NCI-H2196 (cell line): ENCODE data around the gene GPX4.
A peak's percentile ranks its signal among the peaks of the same experiment; 100 is the strongest.

Experiments used
- DNase-seq: peaks from one replicate; lab custom pipeline; 2025; ENCODE audit not compliant: unreplicated experiment; lab: John Stamatoyannopoulos, UW

Gene GPX4

DNA sequence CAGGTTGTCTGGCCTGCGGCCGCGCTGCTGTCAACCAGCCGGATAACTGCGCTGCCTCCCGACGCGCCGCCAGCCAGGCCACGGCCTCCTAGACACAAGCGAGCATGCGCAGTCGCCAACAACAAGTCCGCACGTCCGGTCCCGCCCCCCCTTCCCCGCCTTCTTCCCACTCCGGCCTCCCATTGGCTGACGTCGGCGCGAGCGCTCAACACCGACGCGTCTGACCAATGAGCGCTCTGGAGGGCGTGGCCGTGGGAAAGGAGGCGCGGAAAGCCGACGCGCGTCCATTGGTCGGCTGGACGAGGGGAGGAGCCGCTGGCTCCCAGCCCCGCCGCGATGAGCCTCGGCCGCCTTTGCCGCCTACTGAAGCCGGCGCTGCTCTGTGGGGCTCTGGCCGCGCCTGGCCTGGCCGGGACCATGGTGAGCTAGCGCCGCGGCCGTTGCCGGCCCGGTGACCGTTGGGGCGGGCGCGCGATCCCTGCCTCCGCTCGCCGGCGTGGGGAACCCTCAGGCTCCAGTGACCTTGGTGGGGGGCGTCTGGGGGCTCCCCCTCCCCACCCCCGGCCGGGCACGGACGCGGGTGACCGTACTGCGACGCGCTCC is at the start of gene GPX4:
Gene GPX4 (plus strand): TSS at position 287 of the 603 bp plus-strand sequence. CDS start 50 bp downstream, at position 337.
- peak; percentile 99 for DNase-seq

- DNase-seq: no peak
Observed at GRCh38 chr19:1054102-1055027, 49.4 kb upstream of the GPX4 start.

DNA sequence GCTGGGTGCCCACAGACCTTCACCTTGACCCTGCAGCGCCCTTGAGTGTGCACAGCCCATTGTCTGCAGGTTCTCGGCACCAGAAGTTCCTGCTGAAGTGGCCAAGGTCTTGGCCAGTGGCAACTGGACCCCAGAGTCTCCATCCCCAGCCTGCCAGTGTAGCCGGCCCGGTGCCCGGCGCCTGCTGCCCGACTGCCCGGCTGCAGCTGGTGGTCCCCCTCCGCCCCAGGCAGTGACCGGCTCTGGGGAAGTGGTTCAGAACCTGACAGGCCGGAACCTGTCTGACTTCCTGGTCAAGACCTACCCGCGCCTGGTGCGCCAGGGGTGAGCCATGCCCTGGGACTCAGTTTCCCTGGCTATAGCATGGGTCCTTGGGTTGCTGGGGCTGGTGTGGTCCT is 48.8 kb upstream of the GPX4 start:
- DNase-seq: no peak

DNA sequence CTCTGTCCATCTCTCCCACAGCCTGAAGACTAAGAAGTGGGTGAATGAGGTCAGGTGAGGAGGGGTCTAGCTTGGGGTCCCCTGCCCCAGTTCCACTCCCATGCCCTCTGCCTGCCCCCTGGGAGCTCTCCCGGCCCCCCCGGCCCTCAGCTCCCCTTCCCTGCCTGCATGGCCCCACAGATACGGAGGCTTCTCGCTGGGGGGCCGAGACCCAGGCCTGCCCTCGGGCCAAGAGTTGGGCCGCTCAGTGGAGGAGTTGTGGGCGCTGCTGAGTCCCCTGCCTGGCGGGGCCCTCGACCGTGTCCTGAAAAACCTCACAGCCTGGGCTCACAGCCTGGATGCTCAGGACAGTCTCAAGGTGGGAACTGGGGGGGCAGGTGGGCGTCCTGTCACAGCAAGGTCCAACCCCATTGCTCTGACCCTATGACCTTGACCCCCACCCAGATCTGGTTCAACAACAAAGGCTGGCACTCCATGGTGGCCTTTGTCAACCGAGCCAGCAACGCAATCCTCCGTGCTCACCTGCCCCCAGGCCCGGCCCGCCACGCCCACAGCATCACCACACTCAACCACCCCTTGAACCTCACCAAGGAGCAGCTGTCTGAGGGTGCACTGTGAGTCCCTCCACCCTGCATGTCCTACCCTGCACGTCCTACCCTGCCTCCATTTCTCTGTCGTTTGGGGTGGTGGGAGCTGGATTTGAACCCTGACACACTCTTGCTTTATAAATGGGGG is 47.7 kb upstream of the GPX4 start:
- DNase-seq: no peak

- peak; percentile 31 for DNase-seq
Observed at GRCh38 chr19:1057176-1057855, 46.5 kb upstream of the GPX4 start.

- no peak for DNase-seq
Observed at GRCh38 chr19:1058112-1058511, 45.7 kb upstream of the GPX4 start.

DNA sequence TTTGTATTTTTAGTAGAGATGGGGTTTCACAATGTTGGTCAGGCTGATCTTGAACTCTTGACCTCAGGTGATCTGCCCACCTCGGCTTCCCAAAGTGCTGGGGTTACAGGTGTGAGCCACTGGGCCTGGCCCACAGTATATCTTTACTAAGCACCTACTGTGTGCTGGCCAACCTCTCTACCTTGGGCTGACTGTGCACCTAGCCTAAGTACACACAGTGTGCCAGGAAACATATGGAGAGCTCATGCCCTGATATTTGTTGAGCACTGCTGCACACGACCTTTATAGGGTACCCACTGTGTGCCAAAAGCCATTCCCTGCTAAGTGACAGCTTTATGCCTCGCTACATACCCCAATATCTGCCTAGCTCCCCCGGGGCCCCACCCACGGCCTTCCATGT is 43.1 kb upstream of the GPX4 start:
- no peak for DNase-seq

GRCh38 chr19:1061987-1062386 is 41.8 kb upstream of the GPX4 start:
- no peak for DNase-seq

DNA sequence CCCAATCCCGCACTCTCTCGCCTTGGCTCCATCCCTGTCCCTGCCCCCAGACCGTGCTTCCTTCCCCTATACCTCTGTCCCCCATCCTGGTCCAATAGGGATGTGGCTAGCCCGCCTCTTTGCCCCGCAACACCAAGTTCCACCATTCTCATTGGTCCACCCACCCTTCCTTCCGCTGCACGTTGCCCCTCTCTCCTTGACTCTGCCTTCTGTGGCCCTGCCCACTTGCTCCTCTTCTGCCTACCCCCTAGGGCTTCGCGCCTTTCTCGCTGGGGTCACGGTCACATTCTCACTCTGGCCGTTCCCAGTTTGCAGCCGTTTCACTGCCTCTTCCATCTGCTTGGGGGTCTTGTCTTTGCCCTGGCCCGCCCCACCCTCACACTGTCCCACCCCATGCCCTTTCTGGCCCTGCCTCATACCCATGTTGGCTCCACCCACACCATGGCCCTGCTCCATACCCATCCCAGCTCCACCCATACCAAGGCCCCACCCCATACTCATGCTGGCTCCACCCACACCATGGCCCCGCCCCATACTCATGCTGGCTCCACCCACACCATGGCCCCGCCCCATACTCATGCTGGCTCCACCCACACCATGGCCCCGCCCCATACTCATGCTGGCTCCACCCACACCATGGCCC is 41.3 kb upstream of the GPX4 start:
- no peak for DNase-seq

DNA sequence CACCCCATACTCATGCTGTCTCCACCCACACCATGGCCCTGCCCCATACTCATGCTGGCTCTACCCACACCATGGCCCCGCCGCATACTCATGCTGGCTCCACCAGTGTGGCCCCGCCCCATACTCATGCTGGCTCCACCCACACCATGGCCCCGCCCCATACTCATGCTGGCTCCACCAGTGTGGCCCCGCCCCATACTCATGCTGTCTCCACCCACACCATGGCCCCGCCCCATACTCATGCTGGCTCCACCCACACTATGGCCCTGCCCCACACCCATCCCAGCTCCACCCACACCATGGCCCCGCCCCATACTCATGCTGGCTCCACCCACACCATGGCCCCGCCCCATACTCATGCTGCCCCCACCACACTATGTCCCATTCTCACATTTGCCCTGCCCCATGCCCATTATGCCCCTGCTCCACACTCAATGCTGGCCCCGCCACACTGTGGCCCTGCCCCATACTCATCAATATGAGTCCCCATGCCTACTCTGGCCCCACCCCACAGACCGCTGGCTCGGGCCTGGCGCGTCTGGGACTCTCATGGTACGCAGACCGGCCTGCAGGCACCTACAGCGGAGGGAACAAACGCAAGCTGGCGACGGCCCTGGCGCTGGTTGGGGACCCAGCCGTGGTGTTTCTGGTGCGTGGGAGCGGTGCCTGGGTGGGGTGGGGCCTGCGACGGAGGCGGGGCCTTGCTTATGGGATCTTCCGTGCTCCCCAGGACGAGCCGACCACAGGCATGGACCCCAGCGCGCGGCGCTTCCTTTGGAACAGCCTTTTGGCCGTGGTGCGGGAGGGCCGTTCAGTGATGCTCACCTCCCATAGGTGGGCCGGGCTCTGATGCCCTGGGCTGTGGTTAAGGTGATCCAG is 40.5 kb upstream of the GPX4 start:
- DNase-seq: no peak

GRCh38 chr19:1063909-1064660 is 39.7 kb upstream of the GPX4 start:
- no peak for DNase-seq

DNA sequence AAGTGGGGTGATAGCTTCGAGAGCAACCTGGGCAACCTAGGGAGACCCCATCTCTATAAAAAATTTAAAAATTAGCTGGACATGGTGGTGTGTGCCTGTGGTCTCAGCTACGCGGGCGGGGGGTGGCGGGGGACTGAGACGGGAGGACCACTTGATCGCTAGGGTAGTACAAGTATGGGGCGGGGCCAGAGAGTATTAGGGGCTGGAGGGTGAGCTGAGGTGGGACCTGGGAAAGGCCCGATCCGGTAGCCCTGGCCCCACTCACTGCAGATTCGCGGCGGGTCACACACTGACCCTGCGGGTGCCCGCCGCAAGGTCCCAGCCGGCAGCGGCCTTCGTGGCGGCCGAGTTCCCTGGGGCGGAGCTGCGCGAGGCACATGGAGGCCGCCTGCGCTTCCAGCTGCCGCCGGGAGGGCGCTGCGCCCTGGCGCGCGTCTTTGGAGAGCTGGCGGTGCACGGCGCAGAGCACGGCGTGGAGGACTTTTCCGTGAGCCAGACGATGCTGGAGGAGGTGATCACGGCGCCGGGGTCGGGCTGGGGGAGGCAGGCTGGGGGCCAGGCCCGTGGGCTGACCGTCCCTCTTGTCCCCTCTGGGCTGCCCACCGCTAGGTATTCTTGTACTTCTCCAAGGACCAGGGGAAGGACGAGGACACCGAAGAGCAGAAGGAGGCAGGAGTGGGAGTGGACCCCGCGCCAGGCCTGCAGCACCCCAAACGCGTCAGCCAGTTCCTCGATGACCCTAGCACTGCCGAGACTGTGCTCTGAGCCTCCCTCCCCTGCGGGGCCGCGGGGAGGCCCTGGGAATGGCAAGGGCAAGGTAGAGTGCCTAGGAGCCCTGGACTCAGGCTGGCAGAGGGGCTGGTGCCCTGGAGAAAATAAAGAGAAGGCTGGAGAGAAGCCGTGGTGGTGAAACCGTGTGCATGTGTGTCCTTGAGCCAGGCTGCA is 38.9 kb upstream of the GPX4 start:
- DNase-seq: peak; percentile 69

GRCh38 chr19:1065606-1066109 is 38.1 kb upstream of the GPX4 start:
- DNase-seq: no peak

DNA sequence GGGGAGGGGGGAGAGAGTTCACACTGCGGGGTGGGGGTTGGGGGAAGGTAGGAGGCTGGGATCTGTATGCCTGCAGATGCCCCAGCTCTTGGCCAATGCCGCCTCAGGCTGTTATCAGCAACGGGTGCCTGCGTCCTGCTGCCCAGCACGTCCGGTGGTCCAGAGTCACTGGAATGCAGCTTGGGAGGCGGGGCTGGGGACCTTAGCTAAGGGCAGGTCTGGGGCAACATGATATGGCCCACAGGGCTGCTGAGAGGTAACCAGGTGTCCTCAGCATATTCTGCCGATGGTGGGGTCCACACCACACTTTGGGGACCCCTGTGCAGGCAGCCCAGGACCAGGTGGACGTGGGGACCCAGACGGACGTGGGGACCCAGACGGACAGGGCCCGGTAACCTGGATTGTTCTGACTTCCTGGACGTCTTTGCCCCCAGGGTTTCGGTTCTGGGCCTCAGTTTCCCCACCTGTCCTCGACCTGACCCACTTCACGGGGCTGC is 37.5 kb upstream of the GPX4 start:
- no peak for DNase-seq

DNA sequence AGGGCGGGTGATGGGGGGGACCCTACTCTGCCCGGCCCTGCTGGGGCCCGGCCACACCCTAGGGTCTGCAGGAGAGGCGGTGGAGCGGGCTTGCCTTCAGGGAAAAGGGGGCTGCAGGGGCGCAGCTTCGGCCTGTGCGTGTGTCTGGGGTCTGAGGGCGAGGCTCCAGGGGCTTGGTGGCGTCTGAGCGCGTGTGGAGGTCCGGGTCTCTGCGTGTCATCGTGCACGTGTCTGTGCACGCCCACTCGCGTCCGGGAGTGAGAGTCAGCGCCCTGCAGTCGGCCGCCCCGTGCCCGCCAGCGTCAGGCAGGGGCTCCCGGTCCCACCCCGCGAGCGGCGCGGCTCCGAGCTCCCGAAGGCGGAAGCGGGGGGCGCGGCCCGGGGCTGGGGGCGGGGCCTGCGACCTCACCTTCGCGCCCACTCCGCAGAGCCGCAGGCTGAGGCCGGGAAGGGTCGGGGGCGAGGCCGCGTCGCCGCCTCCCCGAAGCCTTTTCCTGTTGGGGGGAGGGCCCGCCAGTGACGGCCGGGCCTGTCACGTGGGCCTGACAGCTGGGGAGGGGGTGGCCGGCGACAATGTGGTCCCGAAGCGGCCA is 37.0 kb upstream of the GPX4 start, which contains the start of gene ARHGAP45:
Gene ARHGAP45 (plus strand): TSS at position 420 of the 593 bp plus-strand sequence. CDS start 239 bp downstream, outside the sequence.
- no peak for DNase-seq

GRCh38 chr19:1067341-1067957 is 36.3 kb upstream of the GPX4 start:
- no peak for DNase-seq
